GM18909 (cell line): Measurements from ENCODE around the gene RAB10.
"Not testable (repeated sequence)": the region's sequence is repeated elsewhere in the genome, so short reads cannot be mapped to it uniquely, and the experiment has no call there.

Experiments used
- ATAC-seq: cut with Tn5 transposase; IDR thresholded peaks from one replicate; pipeline ENCODE4 v1.9.1; 2021; ENCODE audit warnings: mild to moderate bottlenecking; ENCODE audit not compliant: unreplicated experiment, poor library complexity

Gene RAB10

DNA sequence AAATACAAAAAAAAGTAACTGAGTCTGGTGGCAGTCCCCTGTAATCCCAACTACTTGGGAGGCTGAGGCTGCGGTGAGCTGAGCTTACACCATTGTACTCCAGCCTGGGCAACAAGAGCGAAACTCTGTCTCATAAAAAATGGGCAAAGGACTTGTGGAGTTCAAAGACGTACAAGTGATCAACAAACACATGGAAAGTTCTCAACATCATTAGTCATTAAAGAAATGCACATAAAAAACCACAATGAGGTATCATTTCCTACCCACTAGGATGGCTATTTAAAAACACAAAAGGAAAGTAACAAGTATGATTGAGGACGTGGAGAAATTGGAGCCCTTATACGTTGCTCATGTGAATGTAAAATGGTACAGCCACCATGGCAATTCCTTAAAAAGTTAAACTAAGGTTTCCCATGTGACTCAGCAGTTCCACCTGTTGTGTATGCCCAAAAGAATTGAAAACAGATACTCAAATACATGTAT is 52.3 kb downstream of the RAB10 start:
- ATAC-seq = peak; percentile 51

- ATAC-seq = no peak
Observed at GRCh38 chr2:26086779-26087178, 52.9 kb downstream of the RAB10 start.

DNA sequence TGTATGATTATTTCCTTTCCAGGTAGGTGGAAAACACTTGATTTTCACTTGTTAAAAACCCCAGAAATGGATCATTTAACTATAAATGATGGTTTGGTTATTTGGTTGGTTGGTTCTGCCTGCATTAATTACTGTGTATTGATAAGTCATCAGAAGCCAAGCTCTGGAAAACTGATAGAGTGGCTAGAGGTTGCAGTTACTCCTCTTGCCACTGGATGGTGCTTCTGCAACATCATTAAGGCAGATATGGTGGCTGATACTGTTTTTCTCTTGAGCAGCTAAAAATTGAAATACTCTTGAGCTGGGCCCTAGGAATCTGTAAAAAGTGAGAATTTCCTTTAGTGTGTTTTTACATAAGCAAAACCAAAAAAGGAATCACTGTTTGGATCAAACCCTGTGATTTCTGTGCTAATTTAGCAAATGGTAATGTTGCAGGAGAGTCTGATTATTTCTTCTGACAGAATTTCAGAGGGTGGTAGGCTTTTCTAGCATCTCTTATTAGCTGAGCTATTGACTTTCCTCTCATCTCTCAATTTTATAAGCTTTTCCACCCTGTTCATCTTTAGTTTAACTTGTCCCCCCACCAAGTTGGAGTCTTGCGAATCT is 54.3 kb downstream of the RAB10 start:
- no peak for ATAC-seq

DNA sequence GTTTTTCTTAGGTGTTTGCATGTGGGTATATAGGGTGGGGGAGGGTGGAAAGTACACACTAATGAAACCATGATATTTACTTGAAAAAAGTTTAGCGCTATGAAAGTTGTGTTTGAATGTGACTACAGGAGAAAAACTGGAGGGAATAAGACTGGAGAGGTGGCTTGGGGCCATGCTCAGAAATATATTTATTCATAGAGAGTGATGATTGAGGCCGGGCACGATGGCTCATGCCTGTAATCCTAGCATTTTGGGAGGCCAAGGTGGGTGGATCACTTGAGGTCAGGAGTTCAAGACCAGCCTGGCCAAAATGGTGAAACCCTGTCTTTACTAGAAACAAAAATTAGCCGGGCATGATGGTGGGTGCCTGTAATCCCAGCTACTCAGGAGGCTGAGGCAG is 55.0 kb downstream of the RAB10 start:
- not testable (repeated sequence) for ATAC-seq

DNA sequence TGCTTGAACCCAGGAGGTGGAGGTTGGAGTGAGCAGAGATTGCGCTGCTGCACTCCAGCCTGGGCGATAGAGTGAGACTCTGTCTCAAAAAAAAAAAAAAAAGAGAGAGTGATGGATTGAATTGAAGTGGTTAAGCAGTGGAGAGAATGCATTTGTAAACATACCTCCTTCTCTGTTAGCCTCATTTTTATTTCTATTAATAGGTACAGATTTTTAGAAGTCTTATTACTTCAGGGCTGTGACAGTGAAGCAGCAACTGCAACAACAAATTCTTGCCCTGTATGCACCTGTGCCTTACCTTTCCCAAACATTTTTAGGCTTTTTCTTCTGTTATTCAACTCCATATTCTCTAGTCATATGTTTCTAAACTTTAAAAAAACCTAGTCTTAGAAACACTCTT is 55.5 kb downstream of the RAB10 start:
- no peak for ATAC-seq

GRCh38 chr2:26095758-26096157 is 61.9 kb downstream of the RAB10 start:
- ATAC-seq = no peak

GRCh38 chr2:26099933-26100332 is 66.0 kb downstream of the RAB10 start:
- ATAC-seq = no peak

GRCh38 chr2:26100384-26100783 is 66.5 kb downstream of the RAB10 start:
- no peak for ATAC-seq

DNA sequence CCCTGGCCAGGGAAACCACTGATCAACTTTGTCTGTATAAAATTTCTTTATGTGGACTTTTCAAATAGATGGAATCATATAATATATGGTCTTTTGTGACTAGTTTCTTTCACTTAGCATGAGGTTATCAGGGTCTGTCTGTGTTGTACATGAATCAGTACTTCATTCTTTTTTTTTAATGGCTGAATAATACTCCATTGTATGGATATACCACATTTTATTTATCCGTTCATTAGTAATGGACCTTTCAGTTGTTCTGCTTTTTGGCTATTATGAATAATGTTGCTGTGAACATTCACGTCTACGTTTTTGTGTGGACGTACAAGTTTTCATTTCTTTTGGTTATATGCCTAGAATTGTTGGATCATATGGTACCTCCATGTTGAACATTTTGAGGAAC is 69.9 kb downstream of the RAB10 start:
- no peak for ATAC-seq

GRCh38 chr2:26108701-26109100 is 74.8 kb downstream of the RAB10 start:
- not testable (repeated sequence) for ATAC-seq

- ATAC-seq = no peak
Observed at GRCh38 chr2:26112201-26112600, 78.3 kb downstream of the RAB10 start.

GRCh38 chr2:26114151-26114550 is 80.3 kb downstream of the RAB10 start:
- no peak for ATAC-seq

GRCh38 chr2:26118682-26119081 is 84.8 kb downstream of the RAB10 start:
- no peak for ATAC-seq

GRCh38 chr2:26119521-26119920 is 85.6 kb downstream of the RAB10 start:
- ATAC-seq = no peak

DNA sequence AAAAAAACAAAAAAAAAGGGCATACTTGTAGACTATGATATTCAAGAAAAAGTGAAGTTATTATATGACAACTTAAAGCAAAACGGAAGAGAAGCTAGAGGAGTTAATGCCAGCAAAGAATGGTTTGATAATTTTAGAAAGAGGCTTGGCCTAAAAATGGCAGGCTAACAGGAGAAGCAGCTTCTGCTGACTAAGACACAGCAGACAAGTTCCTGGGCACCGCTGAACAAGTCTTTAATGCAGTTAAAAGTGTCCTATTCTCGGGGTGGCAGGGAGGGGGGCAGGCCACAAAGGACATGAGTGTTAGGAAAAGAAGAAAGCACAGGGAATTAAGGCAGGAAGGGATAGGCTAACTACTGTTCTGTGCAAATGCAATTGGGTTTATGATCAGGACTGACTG is 88.7 kb downstream of the RAB10 start:
- ATAC-seq = no peak

- ATAC-seq = no peak
Observed at GRCh38 chr2:26123426-26123825, 89.5 kb downstream of the RAB10 start.

DNA sequence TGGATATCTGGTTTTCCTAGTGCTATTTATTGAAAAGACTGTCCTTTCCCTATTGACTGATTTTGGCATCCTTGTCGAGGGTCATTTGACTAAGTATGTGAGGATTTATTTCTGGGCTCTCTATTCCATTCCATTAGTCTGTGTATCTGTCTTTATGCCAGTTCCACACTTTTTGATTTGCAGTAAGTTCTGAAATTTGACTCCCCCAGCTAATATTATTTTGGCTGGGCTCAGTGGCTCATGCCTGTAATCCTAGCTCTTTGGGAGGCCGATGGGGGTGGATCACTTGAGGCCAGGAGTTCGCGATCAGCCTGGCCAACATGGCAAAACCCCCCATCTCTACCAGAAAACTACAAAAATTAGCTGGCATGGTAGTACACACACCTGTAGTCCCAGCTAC is 92.2 kb downstream of the RAB10 start:
- ATAC-seq = no peak

DNA sequence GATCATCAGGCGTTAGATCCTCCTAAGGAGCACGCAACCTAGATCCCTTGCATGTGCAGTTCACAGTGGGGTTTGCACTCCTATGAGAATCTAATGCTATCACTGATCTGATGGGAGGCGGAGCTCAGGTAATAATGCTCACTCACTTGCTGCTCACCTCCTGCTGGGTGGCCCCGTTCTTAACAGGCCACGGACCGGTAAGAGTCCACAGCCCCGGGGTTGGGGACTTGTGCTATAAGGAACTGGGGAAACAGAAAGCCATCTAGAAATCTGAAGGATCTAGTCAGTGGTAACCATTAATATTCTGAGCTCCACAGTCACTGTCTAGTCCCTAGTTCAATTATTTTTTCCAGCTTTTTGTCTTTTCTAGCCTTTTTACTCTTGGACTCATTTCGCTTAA is 94.3 kb downstream of the RAB10 start:
- ATAC-seq = no peak

GRCh38 chr2:26130763-26131162 is 96.9 kb downstream of the RAB10 start:
- ATAC-seq = no peak

GRCh38 chr2:26136451-26136850 is 102.6 kb downstream of the RAB10 start:
- no peak for ATAC-seq

DNA sequence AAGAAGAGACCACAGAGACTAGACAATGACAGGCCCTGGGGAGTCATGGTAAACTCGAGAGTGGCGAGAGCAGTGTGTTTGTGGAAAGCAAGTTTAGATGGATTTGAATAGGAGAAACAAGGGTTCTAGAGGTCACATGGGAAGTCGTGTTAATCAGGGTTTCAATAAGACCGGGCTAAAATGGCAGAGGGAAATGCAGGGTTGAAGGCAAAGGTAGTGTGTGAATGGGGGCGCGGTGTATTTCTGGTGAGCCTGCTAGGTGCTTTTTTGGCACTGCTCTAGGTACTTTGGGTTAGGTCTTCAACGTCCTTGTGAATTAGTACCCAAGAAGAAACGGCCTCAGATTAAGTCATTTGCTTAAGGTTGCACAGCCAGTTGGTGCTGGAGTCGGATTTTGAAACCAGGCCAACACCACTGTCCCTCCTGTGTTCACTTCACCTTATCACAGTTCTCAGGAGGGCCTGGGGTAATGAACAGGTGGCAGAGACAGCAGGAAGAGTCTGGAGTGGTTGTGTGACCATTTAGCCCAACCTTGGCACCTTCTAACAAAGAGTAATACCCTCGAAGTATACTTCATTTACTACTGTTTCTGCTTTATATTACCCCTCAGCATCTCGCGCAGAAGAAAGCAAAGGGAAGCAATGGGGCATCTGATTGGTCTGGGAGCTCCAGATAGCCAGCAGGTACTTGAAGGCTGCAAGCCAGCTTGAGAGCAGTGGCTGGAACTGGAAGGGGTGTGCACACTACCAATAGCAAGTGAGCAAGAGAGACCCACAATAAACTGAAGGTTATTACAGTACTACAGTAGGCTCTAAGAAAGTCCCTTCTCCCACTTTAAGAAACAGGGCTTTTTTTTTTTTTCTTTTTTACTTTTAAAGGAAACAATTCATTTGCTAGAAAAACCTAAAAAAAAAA is 105.6 kb downstream of the RAB10 start:
- ATAC-seq = no peak
